Activated CD8-positive, alpha-beta memory T cell treated with anti-CD3 and anti-CD28 coated beads, Interleukin-2, amount 50 U/mL, for 4 hours (primary cell): ENCODE results near the gene GUCY2C.

Source experiments
- DNase-seq: peaks from one replicate; pipeline ENCODE4 v3.0.0-alpha.2; 2020

The GUCY2C gene

DNA sequence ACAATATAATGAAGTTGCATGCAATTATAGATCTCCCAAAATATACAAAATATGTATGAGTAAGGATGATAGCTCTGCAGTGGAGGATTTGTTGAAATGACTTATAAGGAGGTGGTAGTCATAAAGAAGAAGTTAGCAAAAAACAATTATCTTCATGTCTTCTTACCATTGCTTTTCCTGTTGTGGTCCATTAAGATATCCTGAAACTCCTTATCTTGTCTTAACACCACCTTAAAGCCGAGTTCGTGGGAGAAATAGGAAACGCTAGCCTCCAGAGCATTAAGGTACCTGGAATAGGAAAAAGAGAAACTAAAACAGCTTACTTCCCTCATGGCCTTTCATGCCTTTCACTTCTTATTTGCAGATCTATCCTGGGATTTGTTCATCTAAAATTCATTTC is 15.2 kb downstream of the GUCY2C start:
- no peak for DNase-seq

DNA sequence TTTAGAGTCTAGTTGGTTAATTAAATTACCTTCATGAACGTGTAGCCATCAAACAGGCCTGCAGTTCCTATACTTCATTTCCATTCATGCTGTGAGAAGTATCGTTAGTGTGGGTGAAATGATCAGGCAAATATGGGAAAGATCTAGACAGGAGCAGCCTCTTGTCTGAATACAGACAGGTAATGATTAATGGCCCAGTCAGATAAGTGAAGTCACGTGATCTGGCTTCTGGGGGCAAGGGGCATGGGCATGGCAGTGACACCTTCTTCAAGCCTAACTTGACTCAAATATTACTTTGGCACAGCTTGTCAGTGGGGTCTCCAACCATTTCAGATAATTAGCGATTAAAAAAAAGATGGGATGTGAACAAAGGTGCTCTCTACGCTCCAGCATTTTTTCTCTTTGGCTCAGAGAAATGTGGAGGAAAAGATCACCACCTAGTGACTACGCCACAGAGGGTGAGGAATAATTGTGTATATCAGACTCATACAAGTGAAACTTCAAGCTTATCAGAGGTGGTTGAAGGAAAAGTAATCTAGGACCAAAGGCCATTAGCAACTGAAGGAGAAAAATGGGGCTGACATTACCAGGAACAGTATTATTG is 17.8 kb downstream of the GUCY2C start:
- DNase-seq: no peak

DNA sequence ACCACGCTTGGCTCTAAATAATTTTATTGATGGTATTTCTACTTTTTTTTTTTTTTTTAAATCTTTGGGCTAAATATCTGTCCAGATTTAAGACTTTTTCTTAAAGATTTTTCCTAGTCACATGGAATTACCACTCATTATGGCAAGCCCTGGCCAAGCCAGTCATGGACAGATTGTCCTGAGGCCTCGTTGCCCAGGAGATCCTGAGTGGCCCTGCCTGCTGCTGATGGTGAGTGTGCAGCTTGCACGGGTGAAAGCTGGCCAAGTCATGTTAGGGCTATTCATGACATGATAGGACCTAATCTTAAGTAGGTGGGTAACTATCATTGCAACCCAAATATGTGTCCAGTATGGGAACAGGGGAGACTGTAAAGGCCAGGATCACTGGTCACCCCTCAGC is 27.8 kb downstream of the GUCY2C start:
- no peak for DNase-seq

DNA sequence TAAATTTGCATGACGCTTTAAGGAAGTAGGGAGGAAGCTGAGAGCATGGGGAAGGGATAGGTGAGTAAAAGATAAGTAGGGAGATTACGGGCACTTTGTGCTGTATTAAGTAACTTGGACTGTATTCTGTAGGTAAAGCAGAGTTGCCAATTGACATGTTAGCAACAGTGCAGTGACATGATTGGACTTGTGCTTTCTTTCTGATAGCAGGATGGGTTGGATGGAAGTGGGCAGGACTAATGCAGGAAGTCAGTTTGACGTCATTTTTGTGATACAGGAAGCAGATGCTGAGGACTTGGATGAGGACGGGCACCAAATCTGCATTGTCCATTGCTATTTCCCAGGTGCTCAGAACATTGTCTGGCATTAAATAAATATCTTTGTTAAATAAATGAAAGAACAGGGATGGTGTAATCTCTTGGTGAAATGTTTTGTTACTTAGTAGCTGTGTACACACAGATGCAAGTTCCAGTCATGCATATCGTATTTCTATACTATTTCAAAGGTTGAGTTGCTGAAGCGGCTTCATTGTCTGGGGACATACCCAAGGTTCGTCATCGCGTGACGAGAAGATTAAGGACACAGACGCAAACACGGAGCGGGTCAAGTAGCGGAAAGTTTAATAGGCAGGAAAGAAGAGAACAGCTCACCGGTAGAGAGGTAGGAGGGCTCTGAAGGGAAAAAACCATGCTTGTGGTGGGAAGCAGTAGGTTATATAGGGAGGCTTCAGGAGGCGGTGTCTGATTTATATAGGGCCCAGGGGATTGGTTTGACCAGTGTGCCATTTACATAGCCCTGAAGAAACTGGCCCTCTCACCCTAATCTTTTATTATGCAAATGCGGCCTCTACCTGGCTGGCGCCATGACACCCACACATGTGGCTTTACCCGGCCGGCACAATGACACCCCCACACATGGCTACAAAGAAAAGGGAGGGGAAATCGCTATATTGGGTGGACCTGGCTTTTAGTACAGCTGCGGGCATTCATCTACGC is 30.7 kb downstream of the GUCY2C start:
- no peak for DNase-seq

- DNase-seq: peak; percentile 30
These were observed 31.9 kb downstream of the GUCY2C start for GRCh38 chr12:14664434-14665023.

DNA sequence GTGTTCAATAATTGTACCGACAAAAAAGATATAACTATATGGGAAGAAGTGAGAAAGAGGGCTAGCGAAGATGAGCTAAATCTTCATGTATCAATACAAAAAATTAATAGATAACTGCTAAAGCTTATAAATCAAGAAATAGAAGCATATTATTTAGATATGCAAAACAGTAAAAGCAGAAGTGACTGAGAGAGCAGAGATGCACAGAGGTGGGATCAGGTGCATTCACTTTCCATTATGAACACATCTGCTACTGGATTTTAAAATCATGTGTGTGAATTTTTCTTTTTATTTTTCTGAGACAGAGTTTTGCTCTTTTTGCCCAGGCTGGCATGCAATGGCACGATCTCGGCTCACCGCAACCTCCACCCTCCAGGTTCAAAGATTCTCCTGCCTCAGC is 33.4 kb downstream of the GUCY2C start:
- DNase-seq: no peak

GRCh38 chr12:14656846-14657245 is 39.6 kb downstream of the GUCY2C start:
- DNase-seq: no peak

DNA sequence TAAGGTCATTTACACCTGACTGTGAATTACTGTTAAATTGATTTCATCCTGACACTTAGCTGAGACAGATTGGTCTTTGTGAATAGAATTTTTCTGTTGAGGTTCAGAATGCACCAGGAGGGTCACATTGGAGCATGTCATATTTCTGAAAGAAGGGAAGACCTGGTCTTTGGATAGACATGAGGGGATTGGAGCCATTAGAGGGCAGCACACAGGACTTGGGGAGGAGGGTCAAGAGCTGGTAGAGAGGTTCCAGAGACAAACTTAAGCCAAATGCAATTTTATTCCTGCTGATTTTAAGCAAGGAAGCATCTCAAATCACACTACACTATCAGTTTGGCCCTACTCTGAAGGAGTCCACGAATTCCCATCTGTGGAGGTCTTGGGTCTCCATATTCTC is 41.1 kb downstream of the GUCY2C start:
- DNase-seq: no peak

GRCh38 chr12:14654842-14655241 is 41.6 kb downstream of the GUCY2C start:
- no peak for DNase-seq

- DNase-seq: no peak
These were observed 42.0 kb downstream of the GUCY2C start for GRCh38 chr12:14654416-14654815.

DNA sequence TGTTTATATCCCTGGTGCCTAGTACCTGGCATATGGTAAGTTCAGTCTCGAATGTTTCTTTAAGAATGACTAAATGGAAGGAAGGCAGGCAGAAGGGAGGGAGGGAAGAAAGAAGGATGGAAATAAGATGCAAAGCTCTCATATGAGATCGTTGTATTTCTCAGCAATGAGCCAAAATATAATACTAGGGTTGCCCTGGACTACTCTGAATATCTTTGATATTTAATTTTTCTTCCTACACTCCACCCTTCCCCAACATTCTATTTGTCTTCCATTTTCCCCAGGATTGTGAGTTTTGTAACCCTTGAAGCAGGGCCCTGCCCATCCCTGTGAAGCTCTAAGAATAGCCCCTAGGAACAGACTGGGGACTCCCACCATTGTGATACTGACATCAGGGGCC is 43.9 kb downstream of the GUCY2C start:
- no peak for DNase-seq

DNA sequence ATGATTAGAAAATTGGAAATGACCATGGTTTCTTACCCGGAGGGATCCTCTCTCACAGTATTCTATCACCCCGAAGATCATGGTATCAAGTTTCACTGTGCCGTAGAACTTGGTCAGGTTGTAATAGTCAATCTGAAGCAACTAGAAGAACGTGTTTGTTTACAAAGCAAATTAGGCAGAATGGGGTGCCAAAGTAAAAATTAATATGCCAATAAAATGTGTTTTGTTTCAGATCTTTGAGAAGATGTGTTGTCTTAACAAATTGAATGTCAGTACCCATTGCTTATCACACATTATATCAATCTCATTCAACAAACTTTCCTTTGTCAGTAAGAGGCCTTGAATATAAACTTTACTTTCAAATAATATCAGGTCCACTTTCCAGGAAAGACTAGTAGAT is 45.0 kb downstream of the GUCY2C start:
- DNase-seq: no peak

DNA sequence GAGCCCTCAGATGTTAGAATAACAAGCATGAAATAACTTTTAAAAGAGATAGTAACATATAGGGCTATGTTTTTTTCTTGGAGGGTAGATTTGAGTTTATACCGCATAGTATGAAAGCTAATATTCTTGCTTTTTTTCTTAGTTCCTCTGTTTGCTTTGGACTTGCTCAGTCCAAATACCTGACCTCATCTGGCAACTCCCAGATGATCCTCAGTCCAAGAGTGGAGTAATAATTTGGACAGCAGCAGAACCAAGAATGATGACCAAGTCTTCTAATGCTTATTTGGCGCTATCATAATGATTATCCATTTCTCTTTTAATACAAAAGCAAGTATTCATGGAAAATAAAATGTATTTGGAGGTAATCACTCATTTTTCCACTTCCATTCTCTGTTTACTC is 45.6 kb downstream of the GUCY2C start:
- no peak for DNase-seq

DNA sequence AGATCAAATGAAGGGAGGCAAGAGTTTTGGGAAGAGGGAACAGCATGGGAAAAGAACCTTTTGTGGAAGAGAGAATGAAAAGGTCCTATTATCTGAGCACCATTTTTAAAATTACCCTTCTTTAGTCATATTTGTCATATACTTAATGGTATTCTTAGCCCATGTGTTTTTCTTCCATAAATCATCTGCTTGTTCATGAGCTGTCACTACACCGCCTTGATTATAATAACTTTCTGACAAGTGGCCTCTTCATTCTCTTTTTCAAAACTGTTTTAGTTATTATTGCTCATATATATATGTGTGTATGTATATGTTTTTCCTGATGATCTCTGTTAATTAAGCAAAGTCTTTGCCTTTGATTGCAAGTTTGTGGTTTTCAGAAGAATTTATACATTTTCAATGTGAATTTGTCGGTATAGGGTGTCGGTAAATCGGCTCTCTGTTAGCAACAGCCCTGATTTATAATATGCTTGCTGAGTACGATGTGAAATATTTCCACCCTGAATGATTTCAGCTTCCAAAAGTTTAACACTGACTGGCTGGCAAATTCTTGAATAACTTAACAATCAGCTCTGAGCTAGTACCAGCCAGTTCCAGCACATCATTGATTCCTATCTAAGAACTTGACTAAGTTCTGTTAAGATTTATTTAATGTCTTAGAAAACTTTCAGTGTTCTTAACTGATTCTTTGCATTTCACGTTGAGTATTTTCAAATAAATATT is 49.2 kb downstream of the GUCY2C start:
- no peak for DNase-seq

DNA sequence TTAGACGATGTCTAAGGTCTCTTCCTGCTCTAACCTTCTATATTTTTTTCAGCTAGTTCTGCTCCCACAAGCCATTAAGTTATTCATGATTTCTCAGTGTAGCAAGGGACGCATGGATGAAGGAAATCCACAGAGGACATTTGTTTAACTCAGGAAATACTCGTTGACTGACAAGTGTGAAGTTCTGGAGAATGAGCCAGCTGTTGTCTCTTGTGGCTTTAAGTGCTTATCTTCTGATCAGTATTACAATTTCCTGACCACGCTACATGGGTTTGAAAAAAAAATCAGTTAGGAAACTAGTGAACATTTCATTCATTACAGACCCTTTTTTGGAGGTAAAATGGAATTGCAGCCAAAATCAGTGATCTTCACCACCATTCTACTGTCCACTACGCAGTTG is 53.1 kb downstream of the GUCY2C start:
- DNase-seq: no peak

- DNase-seq: no peak
These were observed 58.3 kb downstream of the GUCY2C start for GRCh38 chr12:14638066-14638465.

GRCh38 chr12:14635776-14636175 is 60.6 kb downstream of the GUCY2C start:
- DNase-seq: no peak

- no peak for DNase-seq
These were observed 65.6 kb downstream of the GUCY2C start for GRCh38 chr12:14630793-14631192.

DNA sequence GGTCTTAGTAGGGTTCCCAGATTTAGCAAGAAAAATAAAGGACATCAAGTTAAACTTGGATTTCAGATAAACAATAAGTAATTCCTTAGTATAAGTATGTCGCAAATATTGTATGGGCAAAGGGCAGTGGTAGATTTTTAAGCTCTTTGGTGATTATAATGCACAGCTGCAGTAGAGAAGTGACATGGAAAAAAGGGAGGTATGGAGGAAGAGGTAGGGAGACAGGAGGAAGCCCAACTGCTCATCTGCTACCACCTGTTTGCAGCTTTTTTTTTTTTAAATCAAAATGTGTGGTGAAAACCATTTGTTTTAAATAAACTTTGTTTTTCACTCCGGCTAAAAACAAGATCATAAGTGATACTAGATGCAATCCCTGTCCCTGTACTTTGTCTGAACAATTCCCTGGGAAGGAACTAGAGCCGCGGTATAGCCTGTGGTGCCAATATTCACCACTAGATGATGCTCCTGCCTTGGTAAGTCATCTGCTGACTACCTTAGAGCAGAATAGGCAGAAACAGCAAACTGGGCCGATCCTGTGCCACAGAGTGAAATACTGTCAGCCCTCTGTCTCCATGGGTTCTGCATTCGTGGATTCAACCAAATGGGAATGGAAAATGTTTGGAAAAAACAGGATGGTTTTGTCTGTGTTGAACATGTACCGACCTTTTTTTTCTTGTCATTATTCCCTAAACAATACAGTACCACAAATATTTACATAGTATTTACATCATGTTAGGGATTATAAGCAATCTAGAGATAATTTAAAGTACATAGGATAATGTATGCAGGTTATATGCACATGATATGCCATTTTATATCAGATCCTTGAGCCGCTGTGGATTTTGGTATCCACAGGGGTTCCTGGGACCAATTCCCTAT is 66.3 kb downstream of the GUCY2C start:
- DNase-seq: peak; percentile 63

DNA sequence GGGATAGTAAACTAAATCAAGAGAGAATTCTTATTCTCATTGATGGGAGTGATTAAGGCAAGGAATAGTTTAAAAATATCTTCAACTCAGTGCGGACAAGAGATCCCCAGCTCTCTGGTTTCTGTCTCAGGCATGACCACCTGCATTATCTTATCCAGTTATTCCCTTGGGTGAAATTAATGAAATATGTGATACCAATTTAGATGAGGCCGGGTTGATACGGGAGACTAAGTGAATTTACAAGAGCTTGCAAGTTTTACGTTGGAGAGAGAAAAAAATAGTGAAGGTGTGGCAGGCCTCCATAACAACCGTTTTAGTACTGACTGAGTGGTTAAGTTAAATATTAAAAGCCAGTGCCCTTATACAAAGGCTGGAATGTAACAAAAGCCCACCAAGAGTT is 67.6 kb downstream of the GUCY2C start:
- no peak for DNase-seq

DNA sequence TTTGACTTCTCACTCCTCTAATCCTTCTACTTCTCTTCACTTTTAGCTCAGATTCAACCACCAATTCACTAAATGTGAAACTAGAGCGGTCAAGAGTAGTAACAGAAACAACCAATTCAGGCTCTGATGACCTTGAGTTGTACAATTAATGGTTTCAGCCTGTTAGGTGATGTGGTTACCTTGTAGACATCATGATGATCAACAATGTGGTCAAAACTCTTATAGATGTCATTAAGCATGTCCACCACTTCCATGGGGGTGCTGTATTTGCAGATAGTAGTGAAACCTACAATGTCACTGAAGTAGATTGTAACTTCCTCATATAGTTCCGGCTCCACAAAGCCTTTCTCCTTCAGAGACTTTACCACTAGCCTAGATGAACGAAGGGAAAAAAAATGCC is 74.6 kb downstream of the GUCY2C start:
- DNase-seq: no peak
